Vagina (tissue), 2 donors: ENCODE measurements around the gene RSPH1.

Experiments
- POLR2A ChIP-seq, 2 donors: fragments of 450-650 bp; IDR thresholded peaks; one replicate each; pipeline ENCODE4 v1.6.1; 2017; ENCODE audit warnings: antibody characterized with exemption in 2 of 2, mild to moderate bottlenecking in 2 of 2, moderate library complexity in 2 of 2
- POLR2AphosphoS5 ChIP-seq, 2 donors: sonication (generic); formaldehyde crosslinking; IDR thresholded peaks; one replicate each; pipeline ENCODE4 v1.9.0; 2017; ENCODE audit warnings: antibody characterized with exemption in 2 of 2, mild to moderate bottlenecking in 2 of 2, low read depth in 1 of 2; ENCODE audit not compliant: insufficient read depth in 1 of 2

DNA sequence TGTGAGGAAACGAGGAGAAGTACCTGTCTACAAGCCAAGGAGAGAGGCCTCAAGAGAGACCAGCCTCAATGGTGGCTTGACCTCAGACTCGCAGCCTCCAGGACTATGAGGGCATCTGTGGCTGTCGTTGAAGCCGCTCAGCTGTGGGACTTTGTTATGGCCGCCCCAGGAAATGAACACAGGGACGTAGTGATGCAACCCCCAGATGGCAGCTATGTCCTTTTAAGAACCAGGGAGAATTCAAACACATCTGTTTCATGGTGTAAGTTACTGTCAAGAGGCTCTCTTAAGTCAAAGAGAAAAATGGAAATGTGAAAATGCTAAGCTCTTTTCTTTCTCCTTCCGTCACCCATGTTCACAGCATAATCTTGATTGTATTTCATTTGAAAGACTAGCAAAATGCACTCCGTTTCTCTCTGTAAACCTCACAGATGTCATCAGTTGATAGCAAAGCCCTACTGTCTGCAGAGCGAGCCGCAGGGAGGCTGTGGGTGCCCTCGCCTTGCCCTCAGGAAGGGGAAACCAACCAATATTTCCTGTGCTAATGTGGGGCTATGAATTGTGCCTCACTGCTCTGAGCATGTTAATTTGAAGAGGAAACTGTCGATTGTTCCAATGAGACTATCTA lies 71.0 kb downstream of the RSPH1 start:
- TF ChIP-seq POLR2A (IDR thresholded peaks at IDR 0.05), result no peak
- TF ChIP-seq POLR2AphosphoS5 (IDR thresholded peaks at IDR 0.05; ENCODE audit: insufficient read depth in 1 of 2, low read depth in 1 of 2), result no peak
